CD4-positive, alpha-beta T cell treated with Interleukin-4 for 1 hour (primary cell): ENCODE data around the gene TEKT3.

ENCODE experiments used
- DNase-seq, 2 donors: peaks; one replicate each; pipeline ENCODE4 v3.0.0-alpha.2; 2020 to 2022

Gene TEKT3

GRCh38 chr17:15341385-15341849, at the start of gene TEKT3:
Gene TEKT3, minus strand, starts transcription at chr17:15341597. Its CDS starts 10,012 bp downstream, at chr17:15331585.
- DNase-seq = no peak

GRCh38 chr17:15388356-15389041, 47.1 kb upstream of the TEKT3 start:
- no peak for DNase-seq

- DNase-seq = no peak
Observed at GRCh38 chr17:15386083-15386482, 44.7 kb upstream of the TEKT3 start.

GRCh38 chr17:15385305-15385704, 43.9 kb upstream of the TEKT3 start:
- no peak for DNase-seq

GRCh38 chr17:15384142-15384787, 42.9 kb upstream of the TEKT3 start:
- no peak for DNase-seq

- DNase-seq = no peak
Observed at GRCh38 chr17:15382914-15383313, 41.5 kb upstream of the TEKT3 start.

- DNase-seq = no peak
Observed at GRCh38 chr17:15381707-15382106, 40.3 kb upstream of the TEKT3 start.

- no peak for DNase-seq
Observed at GRCh38 chr17:15380446-15380845, 39.0 kb upstream of the TEKT3 start.

- no peak for DNase-seq
Observed at GRCh38 chr17:15379659-15380058, 38.3 kb upstream of the TEKT3 start.

GRCh38 chr17:15378243-15378642, 36.8 kb upstream of the TEKT3 start:
- DNase-seq = no peak

GRCh38 chr17:15377616-15378015, 36.2 kb upstream of the TEKT3 start:
- DNase-seq = no peak

GRCh38 chr17:15377200-15377599, 35.8 kb upstream of the TEKT3 start:
- no peak for DNase-seq

- no peak for DNase-seq
Observed at GRCh38 chr17:15371376-15372130, 30.2 kb upstream of the TEKT3 start.

- DNase-seq = no peak
Observed at GRCh38 chr17:15368600-15368999, 27.2 kb upstream of the TEKT3 start.

- no peak for DNase-seq
Observed at GRCh38 chr17:15366026-15366425, 24.6 kb upstream of the TEKT3 start.

- no peak for DNase-seq
Observed at GRCh38 chr17:15364615-15365014, 23.2 kb upstream of the TEKT3 start.

GRCh38 chr17:15363702-15364101, 22.3 kb upstream of the TEKT3 start:
- no peak for DNase-seq

- DNase-seq = no peak
Observed at GRCh38 chr17:15361592-15361991, 20.2 kb upstream of the TEKT3 start.

GRCh38 chr17:15361151-15361550, 19.8 kb upstream of the TEKT3 start:
- DNase-seq = no peak

GRCh38 chr17:15354256-15354655, 12.9 kb upstream of the TEKT3 start:
- no peak for DNase-seq

- no peak for DNase-seq
Observed at GRCh38 chr17:15351925-15352324, 10.5 kb upstream of the TEKT3 start.

GRCh38 chr17:15351478-15351840, 10.1 kb upstream of the TEKT3 start:
- no peak for DNase-seq

- DNase-seq = no peak
Observed at GRCh38 chr17:15350777-15351477, 9.5 kb upstream of the TEKT3 start.
